Inflammatory macrophage (primary cell): ENCODE measurements around the gene AGPAT2.
A peak's percentile ranks its signal among the peaks of the same experiment; 100 is the strongest.

Source experiments
- DNase-seq, 2 donors: peaks; one replicate each; pipeline ENCODE4 v3.0.0-alpha.2; 2020 to 2022
- total RNA-seq, 18 experiments: gene quantifications; one replicate each; lab custom pipeline; 2026; ENCODE audit warnings: mixed read lengths in 6 of 18, inconsistent platforms in 2 of 18; lab: John Stamatoyannopoulos, UW

The AGPAT2 gene
- 18.8 to 94.1 (median 46.4) reads per million in 18 experiments for total RNA-seq

- DNase-seq, result peak; percentile 67 to 73
Observed at GRCh38 chr9:136686794-136687711, at the start of gene AGPAT2. Gene AGPAT2, minus strand, starts transcription at chr9:136687457. Its CDS starts 100 bp downstream, at chr9:136687357.

DNA sequence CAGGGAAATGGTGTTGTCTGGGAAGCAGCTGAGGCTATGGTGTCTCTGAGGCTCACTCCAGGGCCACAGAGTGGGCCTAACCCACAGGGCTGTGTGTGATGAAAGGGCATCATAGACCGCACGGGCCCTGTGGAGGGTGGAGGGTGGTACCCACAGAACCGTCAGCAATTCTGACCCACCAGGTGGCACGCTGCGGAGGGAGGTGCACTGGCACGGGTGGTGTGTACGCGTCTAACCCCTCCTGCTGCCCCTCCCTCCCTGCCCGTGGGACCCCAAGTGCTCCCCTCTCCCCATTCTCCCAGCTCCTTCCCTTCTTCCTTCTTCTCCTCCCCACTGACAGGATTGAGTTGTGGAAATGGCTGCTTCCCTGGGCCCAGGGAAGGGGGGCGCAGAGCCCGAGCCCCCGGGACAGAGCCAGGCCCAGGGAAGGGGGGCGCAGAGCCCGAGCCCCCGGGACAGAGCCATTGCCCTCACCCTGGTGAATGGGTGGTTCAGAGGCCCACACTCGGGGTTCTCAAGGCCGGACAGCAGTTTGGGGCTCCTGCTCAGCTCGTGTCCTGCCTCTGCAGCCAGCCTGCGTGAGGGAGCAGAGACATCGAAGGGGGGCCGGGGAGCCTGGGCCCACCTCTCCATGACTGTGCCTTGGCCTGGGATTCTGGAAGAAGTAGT is 48.7 kb upstream of the AGPAT2 start:
- no peak for DNase-seq

- no peak for DNase-seq
Observed at GRCh38 chr9:136734837-136735496, 47.7 kb upstream of the AGPAT2 start.

- DNase-seq, result no peak
Observed at GRCh38 chr9:136733611-136734010, 46.4 kb upstream of the AGPAT2 start.

DNA sequence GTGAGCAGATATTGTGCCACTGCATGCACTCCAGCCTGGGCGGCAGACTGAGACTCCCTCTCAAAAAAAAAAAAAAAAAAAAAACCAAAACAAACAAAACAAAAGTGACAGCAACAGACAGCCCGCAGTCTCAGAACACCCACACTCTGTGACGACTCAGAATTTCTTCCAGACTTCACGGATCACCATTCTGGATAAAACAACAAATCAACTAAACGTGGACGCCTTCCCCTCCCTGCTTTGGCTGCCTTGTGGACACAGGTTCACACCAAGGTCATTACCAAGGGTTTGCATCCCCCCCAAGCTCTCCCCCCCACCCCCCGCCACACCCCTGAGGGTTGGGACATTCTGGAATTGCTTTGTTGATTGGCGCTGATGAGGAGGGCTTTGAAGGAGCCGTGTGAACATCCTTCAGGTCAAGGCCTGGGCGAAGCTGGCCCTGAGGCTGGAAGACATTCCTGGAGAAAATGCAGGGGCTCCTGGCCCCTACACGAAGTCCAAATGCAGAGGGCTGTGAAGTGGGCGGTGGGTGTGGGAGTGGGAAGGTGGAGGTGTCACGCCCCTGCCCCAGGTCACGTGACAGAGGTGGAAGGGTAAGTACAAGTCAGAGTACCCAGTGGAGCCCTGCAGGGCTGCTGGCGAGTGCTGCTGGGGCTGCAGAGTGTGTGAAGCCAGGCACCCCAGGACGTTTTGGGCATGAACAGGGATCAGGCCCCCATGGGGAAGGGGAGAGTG is 45.4 kb upstream of the AGPAT2 start:
- no peak for DNase-seq

GRCh38 chr9:136729926-136730325 is 42.7 kb upstream of the AGPAT2 start:
- DNase-seq, result no peak

DNA sequence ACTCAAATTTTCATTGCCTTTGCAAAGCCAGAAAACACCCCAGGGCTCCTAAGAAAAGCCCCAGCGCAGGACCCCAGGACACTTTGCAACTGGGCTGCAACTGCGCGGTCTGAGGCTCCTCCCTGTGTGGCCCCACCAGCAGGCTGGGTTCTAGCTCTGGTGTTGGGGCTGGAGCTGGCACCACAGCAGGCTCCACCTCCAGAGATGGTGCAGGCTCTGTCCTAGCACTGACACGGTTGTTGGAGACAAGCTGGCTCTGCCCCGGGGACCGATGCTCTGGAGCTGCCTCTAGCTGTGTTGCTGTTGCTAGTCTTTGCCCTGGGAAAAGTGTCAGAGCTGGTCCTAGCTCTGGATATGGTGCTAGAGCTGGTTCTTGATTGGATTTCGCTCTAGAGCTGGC is 41.9 kb upstream of the AGPAT2 start:
- DNase-seq, result no peak

DNA sequence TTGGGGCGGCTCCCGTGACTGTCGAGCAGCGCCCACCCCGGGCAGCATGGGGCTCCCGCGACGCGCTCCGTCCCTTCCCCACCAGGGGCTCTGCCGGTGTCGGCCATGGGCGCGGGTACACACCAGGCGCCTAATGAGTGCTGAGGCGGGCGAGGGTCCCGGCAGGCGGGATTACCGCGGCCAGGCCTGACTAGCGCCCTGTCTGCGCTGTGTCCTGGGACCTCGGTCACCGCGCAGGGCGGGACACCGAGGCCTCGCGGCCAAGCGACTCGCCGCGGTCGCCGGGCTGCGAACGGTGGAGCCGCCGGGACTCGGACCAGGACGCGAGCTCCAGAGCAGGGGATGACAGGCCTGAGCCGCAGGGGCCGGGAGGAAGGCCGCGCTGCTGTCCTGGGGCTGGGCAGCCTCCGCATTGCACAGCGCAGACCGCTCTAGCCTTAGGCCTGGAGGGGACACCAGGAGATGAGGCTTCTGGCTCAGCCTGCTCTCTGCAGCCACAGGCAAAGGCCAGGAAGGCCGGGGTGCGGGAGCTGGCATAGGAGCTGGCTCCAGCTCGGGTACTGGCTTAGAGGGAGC is 41.4 kb upstream of the AGPAT2 start:
- DNase-seq, result peak; percentile 11 to 27

DNA sequence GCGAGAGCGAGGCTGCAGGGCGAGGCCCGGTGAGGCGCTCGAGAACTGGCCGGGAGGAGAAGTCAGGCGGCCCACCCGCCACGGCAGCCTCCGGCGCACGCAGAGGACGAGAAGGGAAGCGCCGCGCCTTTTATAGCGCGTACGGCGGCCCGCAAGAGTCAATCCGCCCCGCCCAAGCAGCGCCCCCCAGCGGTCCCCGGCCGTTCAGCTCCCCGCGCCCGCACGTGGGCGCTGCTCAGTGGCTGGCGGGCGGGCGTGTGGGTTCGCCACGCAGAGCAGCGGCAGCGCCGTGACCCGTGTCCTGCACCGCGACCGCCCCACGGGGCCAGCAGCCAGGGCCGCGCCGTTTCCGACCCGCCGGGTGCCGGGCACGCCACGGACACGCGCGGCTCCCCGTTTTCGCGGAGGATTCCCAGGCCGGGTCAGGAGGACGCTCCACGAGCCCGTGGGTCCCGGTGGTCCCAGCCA is 40.9 kb upstream of the AGPAT2 start:
- peak; percentile 88 to 92 for DNase-seq

- peak; percentile 46 to 47 for DNase-seq
Observed at GRCh38 chr9:136726631-136727191, 39.5 kb upstream of the AGPAT2 start.

DNA sequence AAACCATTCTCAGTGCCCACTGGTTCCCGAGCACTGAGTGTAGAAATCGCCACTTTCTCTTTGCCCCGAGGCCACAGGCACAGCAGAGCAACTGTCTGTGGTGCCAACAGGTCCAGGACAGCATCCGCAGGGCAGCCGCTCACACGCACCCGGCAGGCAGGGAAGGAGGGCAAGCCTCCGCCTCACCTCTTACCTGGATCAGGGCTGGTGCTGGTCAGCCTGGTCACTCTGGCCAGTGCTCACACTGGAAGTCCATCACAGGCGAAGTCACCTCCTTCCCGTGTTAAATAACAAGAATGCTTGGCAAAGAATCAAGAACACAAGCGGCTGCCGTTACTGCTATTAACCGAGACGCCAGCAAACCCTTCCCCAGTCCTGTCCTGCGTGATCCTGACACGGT is 38.9 kb upstream of the AGPAT2 start:
- no peak for DNase-seq

DNA sequence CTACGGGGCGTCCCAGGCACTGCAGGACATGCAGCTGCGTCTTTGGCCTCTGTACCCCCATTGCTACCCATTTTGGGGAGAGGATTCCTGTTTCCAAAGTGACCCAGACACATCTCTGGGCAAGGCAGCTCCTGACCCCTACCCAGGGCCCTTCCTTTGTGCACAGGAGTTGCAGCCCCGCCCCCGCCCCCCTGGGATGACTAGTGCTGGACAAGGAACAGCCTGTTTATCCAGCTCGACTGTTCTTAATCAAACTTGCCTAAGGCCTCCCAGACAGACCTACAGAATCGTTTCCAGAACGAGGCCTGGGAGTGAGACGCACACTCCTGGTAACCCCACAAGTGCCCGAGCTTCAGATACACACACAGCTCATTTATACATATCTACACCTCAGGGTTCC is 38.4 kb upstream of the AGPAT2 start:
- DNase-seq, result no peak

DNA sequence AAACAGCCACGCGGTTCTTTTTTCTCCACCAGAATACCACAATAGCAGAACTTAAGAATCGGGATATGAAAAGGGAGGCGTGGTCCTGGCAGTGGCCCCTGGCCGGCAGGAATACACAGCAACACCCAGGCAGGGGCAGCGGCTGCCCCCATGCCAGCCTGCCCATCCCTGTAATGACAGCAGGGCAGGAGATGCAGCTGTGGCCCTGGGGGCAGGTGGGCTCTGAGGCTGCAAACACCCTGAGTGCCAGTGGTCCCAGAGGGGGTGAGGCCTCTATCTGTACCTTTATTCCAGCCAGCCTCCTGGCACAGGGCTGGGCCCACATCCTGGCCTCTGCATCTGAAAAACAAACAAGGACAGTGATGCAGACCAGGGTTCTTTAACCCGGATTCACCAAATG is 37.5 kb upstream of the AGPAT2 start:
- DNase-seq, result no peak

- DNase-seq, result no peak
Observed at GRCh38 chr9:136723989-136724388, 36.7 kb upstream of the AGPAT2 start.

GRCh38 chr9:136723362-136723976 is 36.2 kb upstream of the AGPAT2 start:
- DNase-seq, result no peak

DNA sequence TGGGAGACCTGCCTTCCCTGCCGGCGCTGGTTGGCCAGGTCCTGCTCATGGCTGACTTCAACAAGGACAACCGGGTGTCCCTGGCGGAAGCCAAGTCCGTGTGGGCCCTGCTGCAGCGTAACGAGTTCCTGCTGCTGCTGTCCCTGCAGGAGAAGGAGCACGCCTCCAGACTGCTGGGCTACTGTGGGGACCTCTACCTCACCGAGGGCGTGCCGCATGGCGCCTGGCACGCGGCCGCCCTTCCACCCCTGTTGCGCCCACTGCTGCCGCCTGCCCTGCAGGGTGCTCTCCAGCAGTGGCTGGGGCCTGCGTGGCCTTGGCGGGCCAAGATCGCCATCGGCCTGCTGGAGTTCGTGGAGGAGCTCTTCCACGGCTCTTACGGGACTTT is 35.7 kb upstream of the AGPAT2 start:
- DNase-seq, result no peak

DNA sequence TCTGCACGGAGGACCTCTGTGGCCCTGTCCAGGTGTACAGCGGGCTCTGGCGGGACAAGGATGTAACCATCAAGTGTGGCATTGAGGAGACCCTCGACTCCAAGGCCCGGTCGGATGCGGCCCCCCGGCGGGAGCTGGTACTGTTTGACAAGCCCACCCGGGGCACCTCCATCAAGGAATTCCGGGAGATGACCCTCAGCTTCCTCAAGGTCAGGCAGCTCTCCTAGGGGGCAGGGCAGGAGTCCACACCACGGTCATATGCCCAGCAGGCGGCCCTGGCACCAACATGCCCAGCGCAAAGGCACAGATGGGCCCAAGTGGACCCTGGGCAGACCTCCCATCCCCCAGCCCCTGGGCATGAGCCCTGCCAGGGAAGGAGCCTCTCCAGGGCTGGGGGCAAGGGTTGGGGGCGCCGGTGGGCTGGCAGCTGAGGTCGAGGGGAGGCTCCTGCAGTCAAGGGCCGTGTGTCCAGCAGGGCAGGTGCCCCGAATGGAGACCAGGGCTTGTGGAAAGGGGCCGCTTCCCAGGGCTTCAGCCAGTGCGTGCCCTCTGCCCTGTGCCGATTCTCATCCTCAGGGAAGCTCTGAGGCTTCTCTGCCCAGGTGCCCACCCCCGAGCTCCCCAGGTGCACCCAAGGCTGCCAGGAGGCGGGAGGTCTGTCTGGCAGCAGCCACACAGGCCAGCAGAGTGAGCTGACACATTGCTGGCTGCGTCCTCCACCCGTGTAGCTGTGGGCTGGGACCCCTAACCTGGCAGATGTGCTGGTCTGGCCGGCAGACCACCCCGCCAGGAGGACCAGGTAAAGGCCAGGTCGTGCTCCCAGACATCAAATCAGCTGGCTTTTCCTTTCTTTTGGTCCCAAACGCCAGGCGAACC is 35.1 kb upstream of the AGPAT2 start:
- DNase-seq, result no peak

GRCh38 chr9:136721339-136722092 is 34.3 kb upstream of the AGPAT2 start:
- DNase-seq, result no peak

GRCh38 chr9:136720898-136721338 is 33.7 kb upstream of the AGPAT2 start:
- no peak for DNase-seq
